ENCODE measurements around the gene RNF150. TPM values are rescaled to one million over a fixed set of nuclear protein-coding genes. Genes with fewer than 3 reads are reported as not detected.

RNF150 gene
- total and polyA plus RNA-seq, 2 of the 8 experiments (the other 6 are each of a cell fraction or from before 2014, with no cell fraction given) = 3.4 to 4.8 TPM

- TF ChIP-seq SUZ12 (IDR thresholded peaks at IDR 0.05; ENCODE audit: low read length) (no peak), ASH2L (IDR thresholded peaks at IDR 0.05; ENCODE audit: low read length) (no peak)
Measured at GRCh38 chr4:140994015-140994414, 139.3 kb downstream of the RNF150 start (continued).

All from H1 (cell line).